GM12872 (cell line): ENCODE data around the gene NUMB.

Source experiments
- CTCF ChIP-seq: IDR thresholded peaks from 3 replicates; pipeline ENCODE4 v1.5.1; 2011; ENCODE audit warnings: low read depth, mild to moderate bottlenecking, low read length, moderate library complexity; ENCODE audit not compliant: insufficient read depth

The NUMB gene

GRCh38 chr14:73261520-73262426 is 196.6 kb downstream of the NUMB start:
- no peak for TF ChIP-seq CTCF

GRCh38 chr14:73261075-73261474 is 197.3 kb downstream of the NUMB start:
- TF ChIP-seq CTCF: no peak

GRCh38 chr14:73260574-73260973 is 197.8 kb downstream of the NUMB start:
- no peak for TF ChIP-seq CTCF

DNA sequence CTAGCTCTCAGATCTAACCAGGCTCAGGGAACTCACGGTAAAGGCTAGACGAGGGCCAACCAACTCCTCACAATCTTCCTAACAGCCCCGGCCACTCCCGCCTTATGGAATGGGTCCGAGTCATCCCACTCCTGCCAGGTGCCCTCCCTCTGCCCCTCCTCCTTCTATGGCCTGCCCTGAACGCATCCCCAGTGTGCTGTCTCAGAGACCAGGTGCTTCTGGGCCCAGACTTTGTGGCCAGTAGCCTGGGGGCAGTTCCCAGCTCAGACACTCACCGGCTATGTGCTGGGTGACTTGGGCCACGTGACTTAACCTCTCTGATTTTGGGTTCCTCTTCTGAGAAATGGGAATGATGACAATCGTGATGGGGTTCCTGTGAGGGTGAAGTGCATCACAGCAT is 198.5 kb downstream of the NUMB start:
- TF ChIP-seq CTCF: no peak

GRCh38 chr14:73258845-73259611 is 199.3 kb downstream of the NUMB start:
- TF ChIP-seq CTCF: no peak

- TF ChIP-seq CTCF: no peak
Measured at GRCh38 chr14:73258076-73258475, 200.3 kb downstream of the NUMB start.

DNA sequence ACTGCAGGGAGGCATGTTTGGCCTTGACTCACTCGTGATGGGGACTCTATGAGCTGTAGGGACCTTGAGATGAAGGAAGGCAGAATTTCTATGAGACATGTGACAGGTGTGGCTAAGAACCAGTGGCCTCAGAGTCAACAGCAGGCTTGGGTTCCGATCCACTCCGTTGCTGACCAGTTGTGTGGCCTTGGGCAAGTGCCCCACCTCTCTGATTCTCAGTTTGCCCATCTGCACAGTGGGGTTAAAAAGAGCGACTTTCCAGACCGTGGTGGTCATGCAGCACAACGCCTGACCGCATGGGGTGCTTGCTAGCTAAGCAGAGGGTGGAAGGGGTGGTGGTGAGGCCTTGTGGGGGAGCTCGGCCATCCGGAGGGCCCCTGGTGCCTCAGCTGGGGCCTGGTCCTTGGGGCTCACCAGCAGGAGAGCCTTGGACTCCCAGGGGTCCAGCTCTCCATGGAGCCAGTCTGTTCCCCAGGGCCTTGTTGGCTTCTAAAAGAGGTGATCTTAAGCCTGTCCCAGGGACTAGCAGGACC is 202.6 kb downstream of the NUMB start:
- TF ChIP-seq CTCF: no peak
